Measurements from ENCODE around the gene DNAJB6. TPM values are rescaled to one million over a fixed set of nuclear protein-coding genes. Genes with fewer than 3 reads are reported as not detected.

The DNAJB6 gene
- total RNA-seq, 2 donors from 2014 or later, result 78.0 to 81.8 TPM

- no peak for DNase-seq
- no peak overlapping the region for H3K9ac ChIP-seq (ENCODE audit: low read depth in 2 of 2, low read length in 2 of 2)
- no peak overlapping the region for H3K4me3 ChIP-seq
- no peaks in the 10 kb centered on the region for H3K27me3 ChIP-seq
- TF ChIP-seq, protein P1, sequence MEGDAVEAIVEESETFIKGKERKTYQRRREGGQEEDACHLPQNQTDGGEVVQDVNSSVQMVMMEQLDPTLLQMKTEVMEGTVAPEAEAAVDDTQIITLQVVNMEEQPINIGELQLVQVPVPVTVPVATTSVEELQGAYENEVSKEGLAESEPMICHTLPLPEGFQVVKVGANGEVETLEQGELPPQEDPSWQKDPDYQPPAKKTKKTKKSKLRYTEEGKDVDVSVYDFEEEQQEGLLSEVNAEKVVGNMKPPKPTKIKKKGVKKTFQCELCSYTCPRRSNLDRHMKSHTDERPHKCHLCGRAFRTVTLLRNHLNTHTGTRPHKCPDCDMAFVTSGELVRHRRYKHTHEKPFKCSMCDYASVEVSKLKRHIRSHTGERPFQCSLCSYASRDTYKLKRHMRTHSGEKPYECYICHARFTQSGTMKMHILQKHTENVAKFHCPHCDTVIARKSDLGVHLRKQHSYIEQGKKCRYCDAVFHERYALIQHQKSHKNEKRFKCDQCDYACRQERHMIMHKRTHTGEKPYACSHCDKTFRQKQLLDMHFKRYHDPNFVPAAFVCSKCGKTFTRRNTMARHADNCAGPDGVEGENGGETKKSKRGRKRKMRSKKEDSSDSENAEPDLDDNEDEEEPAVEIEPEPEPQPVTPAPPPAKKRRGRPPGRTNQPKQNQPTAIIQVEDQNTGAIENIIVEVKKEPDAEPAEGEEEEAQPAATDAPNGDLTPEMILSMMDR (IDR thresholded peaks at IDR 0.05), result no peak
- no peaks in the 10 kb centered on the region for H3K36me3 ChIP-seq
- H3K9me3 ChIP-seq, result no peaks in the 10 kb centered on the region
- intact Hi-C loops (cut with DNase I), result no loop called here
- H3K4me1 ChIP-seq, result no peaks in the 10 kb centered on the region
- no peak overlapping the region for H3K27ac ChIP-seq
Observed at GRCh38 chr7:157406971-157407370, 70.2 kb downstream of the DNAJB6 start.

DNA sequence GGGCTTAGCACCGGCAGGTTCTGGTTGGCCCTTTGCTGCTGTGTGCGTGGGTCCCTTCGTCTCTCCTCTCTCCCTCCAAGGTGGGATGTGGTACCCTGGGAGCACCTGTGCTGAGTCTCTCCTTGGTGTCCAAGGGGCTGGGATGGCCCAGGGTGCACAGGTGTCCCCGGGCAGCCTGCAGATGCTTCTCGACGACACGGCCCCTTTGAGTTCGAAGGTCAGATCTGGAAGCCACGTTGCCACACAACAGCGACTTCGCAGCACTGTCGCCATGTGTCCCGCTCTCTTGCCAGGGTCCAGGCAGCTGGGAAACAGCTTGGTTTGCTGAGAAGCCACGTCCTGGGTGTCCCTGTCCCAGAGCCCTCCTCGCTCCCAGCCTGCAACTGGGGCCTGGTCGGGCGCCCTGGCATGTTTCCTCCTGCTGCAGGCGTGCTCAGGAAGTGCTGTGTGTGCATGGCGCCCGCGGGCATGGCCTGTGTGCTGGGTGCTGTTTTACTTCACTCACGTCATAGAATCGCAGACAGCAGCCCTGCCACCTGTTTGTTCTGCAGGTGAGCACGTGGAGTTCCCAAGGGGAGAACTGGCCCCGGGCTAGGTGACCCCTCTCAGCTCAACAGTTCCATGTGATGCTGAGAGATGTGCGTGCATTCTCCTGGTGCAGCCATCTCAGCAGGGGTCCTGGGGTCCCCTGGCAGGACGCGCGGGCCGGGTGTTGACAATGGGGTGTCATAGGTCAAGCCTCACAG, 70.9 kb downstream of the DNAJB6 start:
- Histone ChIP-seq H3K9ac (ENCODE audit: low read depth in 2 of 2, low read length in 2 of 2) (no peak overlapping the region), H3K4me1 (no peaks in the 10 kb centered on the region), H3K36me3 (no peaks in the 10 kb centered on the region), H3K9me3 (no peaks in the 10 kb centered on the region), H3K27me3 (no peaks in the 10 kb centered on the region), H3K4me3 (no peak overlapping the region), H3K27ac (no peak overlapping the region)
- intact Hi-C loops (cut with DNase I), result no loop called here
- TF ChIP-seq, protein P1 (IDR thresholded peaks at IDR 0.05), result no peak
- no peak for DNase-seq

DNA sequence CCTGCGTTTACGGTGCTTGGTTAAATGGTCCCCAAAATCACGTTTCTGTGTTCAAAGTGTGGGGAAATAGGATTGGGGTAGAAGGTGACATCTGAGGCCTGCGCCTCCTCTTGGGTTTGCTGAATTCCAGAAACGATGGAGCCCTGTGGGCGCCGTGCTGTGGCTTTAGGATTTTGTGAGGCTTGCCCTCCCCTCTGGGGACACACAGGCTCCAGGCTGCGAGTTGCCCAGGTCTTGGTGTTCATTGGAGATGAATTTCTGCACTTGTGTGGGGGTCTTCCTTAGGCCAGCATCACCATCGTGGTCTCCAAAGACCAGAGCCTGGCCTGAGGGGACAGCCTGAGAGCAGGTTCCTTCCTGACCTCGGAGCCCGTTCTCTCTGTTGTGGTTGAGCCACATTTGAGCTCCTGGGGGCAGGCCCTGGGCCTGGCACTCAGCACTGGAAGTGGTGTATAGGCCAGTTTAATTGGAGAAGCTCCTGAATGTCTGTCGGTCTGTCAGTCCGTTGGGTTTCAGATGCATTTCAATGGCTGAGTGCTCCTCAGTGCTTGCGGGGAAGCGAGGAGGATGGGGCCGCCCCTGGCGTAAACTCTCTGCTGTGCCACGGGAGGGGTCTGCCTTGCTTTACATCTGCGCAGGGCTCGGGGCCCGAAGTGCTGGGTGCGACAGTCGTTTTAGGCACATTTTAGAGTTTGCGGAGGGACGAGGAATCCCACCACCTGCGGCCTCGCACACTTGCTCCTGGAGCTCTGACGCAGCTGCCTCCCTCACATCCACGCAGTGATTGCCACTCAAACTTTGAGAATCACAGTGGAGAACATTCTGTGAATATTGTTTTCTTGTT, 71.7 kb downstream of the DNAJB6 start:
- DNase-seq, result no peak
- Histone ChIP-seq H3K36me3 (no peaks in the 10 kb centered on the region), H3K9ac (ENCODE audit: low read depth in 2 of 2, low read length in 2 of 2) (no peak overlapping the region), H3K27ac (no peak overlapping the region), H3K4me1 (no peaks in the 10 kb centered on the region), H3K9me3 (no peaks in the 10 kb centered on the region), H3K27me3 (no peaks in the 10 kb centered on the region), H3K4me3 (no peak overlapping the region)
- intact Hi-C loops (cut with DNase I), result no loop called here
- TF ChIP-seq, protein P1 (IDR thresholded peaks at IDR 0.05), result no peak

DNA sequence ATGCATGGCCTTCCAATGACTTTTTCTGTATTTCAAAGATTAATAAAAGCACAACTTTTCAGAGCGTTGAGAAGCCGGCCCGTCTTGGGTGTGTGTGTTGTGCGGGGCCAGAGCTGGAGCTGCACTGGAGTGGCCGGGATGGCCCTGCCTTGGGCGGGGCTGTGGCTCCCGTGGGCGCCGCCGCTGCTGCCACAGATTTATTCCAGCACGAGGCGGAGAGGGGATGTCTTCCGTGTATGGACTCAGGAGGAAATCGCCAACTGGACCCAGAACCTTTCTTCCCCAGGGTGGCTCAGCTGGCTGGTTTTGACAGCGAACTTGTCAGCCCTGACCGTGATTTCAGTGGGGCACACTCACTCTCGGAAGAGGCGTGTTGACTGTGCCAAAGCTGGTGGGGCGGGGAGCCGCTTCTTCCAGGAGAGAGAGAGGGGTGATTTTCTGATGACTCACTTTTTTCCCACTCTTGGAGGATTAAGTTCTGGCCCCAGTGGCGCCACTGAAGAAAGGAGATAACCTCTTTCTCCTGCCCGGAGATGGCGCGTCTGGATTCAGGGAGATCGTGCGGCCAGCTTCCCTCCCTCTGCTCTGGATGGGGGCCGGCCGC, 72.4 kb downstream of the DNAJB6 start:
- no peaks in the 10 kb centered on the region for H3K27me3 ChIP-seq
- TF ChIP-seq, protein P1 (IDR thresholded peaks at IDR 0.05), result no peak
- no peak overlapping the region for H3K9ac ChIP-seq (ENCODE audit: low read depth in 2 of 2, low read length in 2 of 2)
- no peak overlapping the region for H3K4me3 ChIP-seq
- H3K36me3 ChIP-seq, result no peaks in the 10 kb centered on the region
- H3K4me1 ChIP-seq, result no peaks in the 10 kb centered on the region
- no peaks in the 10 kb centered on the region for H3K9me3 ChIP-seq
- H3K27ac ChIP-seq, result no peak overlapping the region
- intact Hi-C loops (cut with DNase I), result no loop called here
- DNase-seq, result no peak
